ENCODE data around the gene PLXNA4. TPM values are rescaled to one million over a fixed set of nuclear protein-coding genes. Genes with fewer than 3 reads are reported as not detected.

The PLXNA4 gene
- total and polyA plus RNA-seq, 2 experiments from 2014 or later: 7.3 to 33.3 TPM

DNA sequence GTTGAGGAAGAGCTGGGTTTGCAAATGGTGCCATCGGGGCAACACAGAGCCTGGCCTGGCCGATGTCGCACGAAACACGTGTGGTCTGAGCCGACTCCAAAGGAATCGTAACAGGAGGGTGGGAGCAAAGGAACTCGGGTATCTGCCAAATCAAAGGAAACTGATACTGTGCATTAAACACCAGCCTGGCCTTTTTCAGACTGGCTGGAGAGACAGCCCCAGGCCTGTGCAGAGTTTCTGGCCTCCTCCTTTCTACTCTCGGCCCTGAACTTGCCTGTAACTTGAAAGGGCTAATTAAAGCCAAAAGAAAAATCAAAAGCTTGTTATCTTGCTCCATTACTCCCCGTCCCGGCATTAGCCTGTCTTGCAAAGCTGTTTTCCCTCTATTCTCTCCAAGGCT, 71.4 kb downstream of the PLXNA4 start:
- Histone ChIP-seq H3K27ac (no peak overlapping the region), H3K9me3 (ENCODE audit: low read depth) (no peaks in the 10 kb centered on the region), H3K36me3 (peaks cover 5% of the 10 kb centered on the region), H3K4me3 (no peak overlapping the region), H3K4me1 (ENCODE audit: low read depth) (peaks cover 4% of the 10 kb centered on the region), H3K27me3 (no peaks in the 10 kb centered on the region)
- DNase-seq (ENCODE audit: low read depth in 1 of 2, low spot score in 1 of 2): no peak
- TF ChIP-seq, protein P1, sequence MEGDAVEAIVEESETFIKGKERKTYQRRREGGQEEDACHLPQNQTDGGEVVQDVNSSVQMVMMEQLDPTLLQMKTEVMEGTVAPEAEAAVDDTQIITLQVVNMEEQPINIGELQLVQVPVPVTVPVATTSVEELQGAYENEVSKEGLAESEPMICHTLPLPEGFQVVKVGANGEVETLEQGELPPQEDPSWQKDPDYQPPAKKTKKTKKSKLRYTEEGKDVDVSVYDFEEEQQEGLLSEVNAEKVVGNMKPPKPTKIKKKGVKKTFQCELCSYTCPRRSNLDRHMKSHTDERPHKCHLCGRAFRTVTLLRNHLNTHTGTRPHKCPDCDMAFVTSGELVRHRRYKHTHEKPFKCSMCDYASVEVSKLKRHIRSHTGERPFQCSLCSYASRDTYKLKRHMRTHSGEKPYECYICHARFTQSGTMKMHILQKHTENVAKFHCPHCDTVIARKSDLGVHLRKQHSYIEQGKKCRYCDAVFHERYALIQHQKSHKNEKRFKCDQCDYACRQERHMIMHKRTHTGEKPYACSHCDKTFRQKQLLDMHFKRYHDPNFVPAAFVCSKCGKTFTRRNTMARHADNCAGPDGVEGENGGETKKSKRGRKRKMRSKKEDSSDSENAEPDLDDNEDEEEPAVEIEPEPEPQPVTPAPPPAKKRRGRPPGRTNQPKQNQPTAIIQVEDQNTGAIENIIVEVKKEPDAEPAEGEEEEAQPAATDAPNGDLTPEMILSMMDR (IDR thresholded peaks at IDR 0.05; ENCODE audit: low read depth, low read length): no peak

DNA sequence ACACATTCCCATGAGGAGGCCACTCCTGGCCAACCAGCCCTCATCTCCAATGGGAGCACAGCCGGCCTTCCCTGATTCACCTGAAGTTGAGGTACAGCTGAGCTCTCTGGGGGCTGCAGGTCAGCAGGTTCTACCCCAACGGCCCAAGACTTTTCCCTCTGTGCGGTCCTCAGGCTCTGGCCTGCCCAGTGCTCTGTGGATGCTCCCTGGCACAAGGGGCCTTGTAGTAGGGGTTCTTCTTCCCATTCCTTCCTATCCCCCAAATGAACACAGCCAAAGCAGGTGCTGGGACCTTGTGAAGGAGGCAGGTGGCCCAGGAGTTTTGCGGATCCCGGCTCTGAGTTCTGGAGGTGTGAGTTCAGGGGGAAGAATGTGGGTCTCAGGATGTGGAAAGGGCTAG, 72.2 kb downstream of the PLXNA4 start:
- peaks cover 4% of the 10 kb centered on the region for H3K4me1 ChIP-seq (ENCODE audit: low read depth)
- no peak overlapping the region for H3K4me3 ChIP-seq
- no peak for DNase-seq (ENCODE audit: low read depth in 1 of 2, low spot score in 1 of 2)
- peaks cover 5% of the 10 kb centered on the region for H3K36me3 ChIP-seq
- H3K9me3 ChIP-seq (ENCODE audit: low read depth): no peaks in the 10 kb centered on the region
- no peak overlapping the region for H3K27ac ChIP-seq
- TF ChIP-seq, protein P1 (IDR thresholded peaks at IDR 0.05; ENCODE audit: low read depth, low read length): no peak
- H3K27me3 ChIP-seq: no peaks in the 10 kb centered on the region

- Histone ChIP-seq H3K4me3 (no peak overlapping the region), H3K9me3 (ENCODE audit: low read depth) (no peaks in the 10 kb centered on the region), H3K27ac (no peak overlapping the region), H3K36me3 (peaks cover 5% of the 10 kb centered on the region), H3K27me3 (no peaks in the 10 kb centered on the region), H3K4me1 (ENCODE audit: low read depth) (peaks cover 4% of the 10 kb centered on the region)
- no peak for DNase-seq (ENCODE audit: low read depth in 1 of 2, low spot score in 1 of 2)
- TF ChIP-seq, protein P1 (IDR thresholded peaks at IDR 0.05; ENCODE audit: low read depth, low read length): no peak
Observed at GRCh38 chr7:132503415-132503814, 72.9 kb downstream of the PLXNA4 start.

GRCh38 chr7:132501956-132502355, 74.3 kb downstream of the PLXNA4 start:
- peaks cover under 1% of the 10 kb centered on the region for H3K36me3 ChIP-seq
- DNase-seq (ENCODE audit: low read depth in 1 of 2, low spot score in 1 of 2): no peak
- H3K27ac ChIP-seq: no peak overlapping the region
- H3K27me3 ChIP-seq: no peaks in the 10 kb centered on the region
- H3K4me1 ChIP-seq (ENCODE audit: low read depth): peaks cover 10% of the 10 kb centered on the region
- H3K9me3 ChIP-seq (ENCODE audit: low read depth): no peaks in the 10 kb centered on the region
- H3K4me3 ChIP-seq: no peak overlapping the region
- TF ChIP-seq, protein P1 (IDR thresholded peaks at IDR 0.05; ENCODE audit: low read depth, low read length): no peak

DNA sequence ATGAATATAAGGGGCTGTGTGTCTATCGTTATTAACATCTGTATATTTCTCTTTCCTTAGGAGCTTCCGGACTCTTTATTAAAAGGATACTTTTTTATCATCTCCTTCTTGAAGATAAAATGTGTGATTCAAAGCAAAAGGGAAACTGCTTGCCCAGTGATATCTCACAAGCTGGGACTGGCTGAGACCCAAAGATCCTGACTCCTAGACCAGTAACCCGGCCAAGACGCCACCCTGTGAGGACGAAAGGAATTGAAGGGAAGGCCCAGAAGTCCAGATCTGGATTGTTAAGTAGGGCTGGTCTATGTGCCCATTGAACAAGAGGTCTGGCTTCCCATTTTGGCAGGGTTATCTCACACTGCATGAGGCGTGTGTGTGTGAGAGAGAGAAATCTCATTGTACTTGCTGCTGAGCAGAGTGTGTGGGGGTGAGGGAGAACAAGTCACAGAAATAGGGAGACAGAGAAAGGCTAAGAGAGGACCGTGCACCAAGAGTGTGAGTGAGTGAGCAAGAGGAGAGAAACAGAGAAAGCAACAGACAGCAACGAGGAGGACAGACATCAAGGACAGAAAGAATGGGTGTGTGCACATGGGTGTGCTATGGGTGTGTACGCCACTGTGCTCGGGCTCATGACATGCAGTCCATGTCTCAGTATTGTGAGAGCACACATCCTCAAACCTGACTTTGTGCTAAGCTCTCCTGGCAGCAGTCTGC, 75.4 kb downstream of the PLXNA4 start:
- H3K36me3 ChIP-seq: no peaks in the 10 kb centered on the region
- H3K27me3 ChIP-seq: no peaks in the 10 kb centered on the region
- no peak overlapping the region for H3K27ac ChIP-seq
- no peak overlapping the region for H3K4me3 ChIP-seq
- peak; percentile 39 to 92 for DNase-seq (ENCODE audit: low read depth in 1 of 2, low spot score in 1 of 2)
- H3K4me1 ChIP-seq (ENCODE audit: low read depth): peaks cover 10% of the 10 kb centered on the region
- no peaks in the 10 kb centered on the region for H3K9me3 ChIP-seq (ENCODE audit: low read depth)
- TF ChIP-seq, protein P1 (IDR thresholded peaks at IDR 0.05; ENCODE audit: low read depth, low read length): peak; percentile 80
